ENCODE measurements around the gene MBOAT2. TPM values are rescaled to one million over a fixed set of nuclear protein-coding genes. Genes with fewer than 3 reads are reported as not detected.
"Not testable (repeated sequence)": the region's sequence is repeated elsewhere in the genome, so short reads cannot be mapped to it uniquely, and the experiment has no call there.

The MBOAT2 gene
- total and polyA plus RNA-seq, 2 experiments from 2014 or later: 87.4 to 103 TPM

DNA sequence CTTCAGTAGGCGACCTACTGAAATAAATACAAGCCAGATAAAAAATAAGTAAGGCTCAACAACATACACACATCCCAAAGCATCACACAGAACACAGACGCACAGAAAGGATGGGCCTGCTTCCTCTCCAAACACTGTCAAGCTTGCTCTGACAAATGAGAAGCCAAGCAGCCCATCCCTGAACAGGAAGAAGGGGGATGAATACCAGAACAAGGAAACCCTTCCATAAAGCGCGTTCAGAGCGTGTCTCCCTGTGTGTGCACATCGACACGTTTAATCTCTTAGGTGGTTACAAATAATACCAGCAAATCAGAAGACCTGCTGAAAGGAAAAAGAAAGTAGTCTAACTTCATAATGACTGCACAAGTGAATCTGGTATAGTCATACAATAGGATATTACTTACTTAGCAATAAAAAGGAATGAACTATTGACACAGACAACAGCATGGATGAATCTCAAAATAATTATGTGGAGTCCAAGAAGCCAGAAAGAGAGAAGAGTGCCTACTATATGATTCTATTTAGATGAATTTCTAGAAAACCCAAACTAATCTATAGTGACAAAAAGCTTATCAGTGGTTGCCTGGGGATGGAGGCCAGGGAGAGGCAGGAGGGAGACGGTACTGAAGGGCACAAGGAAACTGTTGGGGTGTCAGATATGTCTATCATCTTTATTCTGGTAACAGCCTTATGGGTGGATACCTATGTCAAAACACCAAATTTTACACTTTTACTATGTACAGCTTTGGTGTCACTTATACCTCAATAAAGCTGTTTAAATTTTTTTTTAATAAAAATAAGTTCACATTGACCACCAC lies 26.8 kb downstream of the MBOAT2 start:
- H3K9ac ChIP-seq: no peak overlapping the region
- H3K4me2 ChIP-seq (ENCODE audit: unreplicated experiment): no peak overlapping the region
- H3K27ac ChIP-seq: no peak overlapping the region
- H3K9me2 ChIP-seq (ENCODE audit: insufficient read depth): no peaks in the 10 kb centered on the region
- in situ Hi-C loops (cut with MboI): no loop called here
- H3F3A ChIP-seq (ENCODE audit: insufficient read depth): no peaks in the 10 kb centered on the region
- no peak overlapping the region for H3K4me3 ChIP-seq
- peaks cover 5% of the 10 kb centered on the region; the same call in 1 of the 2 replicates for H3K4me1 ChIP-seq (ENCODE audit: insufficient read depth)
- DNase-seq: no peak
- peaks cover 98% of the 10 kb centered on the region for H3K79me2 ChIP-seq (ENCODE audit: insufficient read depth)
- no peak overlapping the region for H2AFZ ChIP-seq
- no peaks in the 10 kb centered on the region for H3K9me3 ChIP-seq (ENCODE audit: low read depth)
- H3K36me3 ChIP-seq (ENCODE audit: low read depth): no peaks in the 10 kb centered on the region
- H4K20me1 ChIP-seq (ENCODE audit: insufficient read depth): no peaks in the 10 kb centered on the region
- H3K27me3 ChIP-seq (replicated peaks; ENCODE audit: insufficient read depth): no peaks in the 10 kb centered on the region
- no peak for TF ChIP-seq EZH2phosphoT487 (IDR thresholded peaks at IDR 0.05; ENCODE audit: insufficient read depth, low read depth)
- no peak for TF ChIP-seq EZH2 (IDR thresholded peaks at IDR 0.05; ENCODE audit: insufficient read depth, poor library complexity, severe bottlenecking)
- WGBS, 2 experiments (ENCODE audit: low coverage in 1 of 2, low lambda C conversion rate in 2 of 2, missing lambda C conversion rate in 2 of 2): 51 to 60% methylated on average over 8 of the region's 8 CpGs

DNA sequence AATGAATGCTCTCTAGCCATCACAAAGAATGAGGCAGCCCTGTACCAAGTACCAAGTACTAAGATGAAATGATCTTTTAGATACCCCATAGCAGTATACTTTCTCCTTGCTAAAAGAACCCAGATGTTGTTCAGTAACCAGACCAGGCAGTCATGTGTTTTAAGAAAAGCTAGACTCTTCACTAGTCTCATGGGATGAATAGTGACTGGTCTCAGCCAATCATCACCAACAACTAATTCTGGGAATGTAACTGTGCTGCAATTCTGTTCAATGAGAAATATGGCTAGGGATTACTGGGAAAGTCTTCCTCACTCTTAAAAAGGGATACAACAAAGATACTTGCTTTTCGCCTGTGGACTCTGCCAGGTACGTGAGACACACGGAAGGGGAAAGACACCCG lies 29.5 kb downstream of the MBOAT2 start:
- no peaks in the 10 kb centered on the region for H3F3A ChIP-seq (ENCODE audit: insufficient read depth)
- 98 to 99% methylated on average over 4 of the region's 4 CpGs for WGBS, 2 experiments (ENCODE audit: low coverage in 1 of 2, low lambda C conversion rate in 2 of 2, missing lambda C conversion rate in 2 of 2)
- H3K9ac ChIP-seq: no peak overlapping the region
- H3K4me2 ChIP-seq (ENCODE audit: unreplicated experiment): no peak overlapping the region
- in situ Hi-C loops (cut with MboI): no loop called here
- no peaks in the 10 kb centered on the region; the same call in 1 of the 2 replicates for H4K20me1 ChIP-seq (ENCODE audit: insufficient read depth)
- no peak for DNase-seq
- peaks cover 97% of the 10 kb centered on the region for H3K79me2 ChIP-seq (ENCODE audit: insufficient read depth)
- H3K27me3 ChIP-seq (replicated peaks; ENCODE audit: insufficient read depth): no peaks in the 10 kb centered on the region
- TF ChIP-seq EZH2phosphoT487 (IDR thresholded peaks at IDR 0.05; ENCODE audit: insufficient read depth, low read depth): no peak
- no peak for TF ChIP-seq EZH2 (IDR thresholded peaks at IDR 0.05; ENCODE audit: insufficient read depth, poor library complexity, severe bottlenecking)
- H3K9me3 ChIP-seq (ENCODE audit: low read depth): no peaks in the 10 kb centered on the region
- H3K36me3 ChIP-seq (ENCODE audit: low read depth): no peaks in the 10 kb centered on the region
- H2AFZ ChIP-seq: no peak overlapping the region
- no peak overlapping the region for H3K4me3 ChIP-seq
- H3K4me1 ChIP-seq (ENCODE audit: insufficient read depth): peaks cover 5% of the 10 kb centered on the region; the same call in 1 of the 2 replicates
- H3K9me2 ChIP-seq (ENCODE audit: insufficient read depth): no peaks in the 10 kb centered on the region
- H3K27ac ChIP-seq: no peak overlapping the region

DNA sequence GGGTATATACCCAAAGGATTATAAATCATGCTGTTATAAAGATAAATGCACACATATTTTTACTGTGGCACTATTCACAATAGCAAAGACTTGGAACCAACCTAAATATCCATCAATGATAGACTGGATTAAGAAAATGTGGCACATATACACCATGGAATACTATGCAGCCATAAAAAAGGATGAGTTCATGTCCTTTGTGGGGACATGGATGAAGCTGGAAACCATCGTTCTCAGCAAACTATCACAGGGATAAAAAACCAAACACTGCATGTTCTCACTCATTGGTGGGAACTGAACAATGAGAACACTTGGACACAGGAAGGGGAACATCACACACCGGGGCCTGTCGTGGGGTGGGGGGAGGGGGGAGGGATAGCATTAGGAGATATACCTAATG lies 30.5 kb downstream of the MBOAT2 start:
- H4K20me1 ChIP-seq (ENCODE audit: insufficient read depth); H3K9me3 ChIP-seq (ENCODE audit: low read depth); H3F3A ChIP-seq (ENCODE audit: insufficient read depth); H3K36me3 ChIP-seq (ENCODE audit: low read depth); H3K9me2 ChIP-seq (ENCODE audit: insufficient read depth); H3K27me3 ChIP-seq (replicated peaks; ENCODE audit: insufficient read depth); H2AFZ ChIP-seq; H3K4me1 ChIP-seq (ENCODE audit: insufficient read depth); DNase-seq; H3K27ac ChIP-seq; H3K9ac ChIP-seq; H3K4me2 ChIP-seq (ENCODE audit: unreplicated experiment); H3K4me3 ChIP-seq; in situ Hi-C loops (cut with MboI): not testable (repeated sequence)
- peaks cover 97% of the 10 kb centered on the region for H3K79me2 ChIP-seq (ENCODE audit: insufficient read depth)
- 90 to 98% methylated on average over 1 to 3 of the region's 3 CpGs for WGBS, 2 experiments (ENCODE audit: low coverage in 1 of 2, low lambda C conversion rate in 2 of 2, missing lambda C conversion rate in 2 of 2)

DNA sequence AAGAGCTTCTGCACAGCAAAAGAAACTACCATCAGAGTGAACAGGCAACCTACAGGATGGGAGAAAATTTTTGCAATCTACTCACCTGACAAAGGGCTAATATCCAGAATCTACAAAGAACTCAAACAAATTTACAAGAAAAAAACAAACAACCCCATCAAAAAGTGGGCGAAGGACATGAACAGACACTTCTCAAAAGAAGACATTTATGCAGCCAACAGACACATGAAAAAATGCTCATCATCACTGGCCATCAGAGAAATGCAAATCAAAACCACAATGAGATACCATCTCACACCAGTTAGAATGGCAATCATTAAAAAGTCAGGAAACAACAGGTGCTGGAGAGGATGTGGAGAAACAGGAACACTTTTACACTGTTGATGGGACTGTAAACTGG lies 30.9 kb downstream of the MBOAT2 start:
- H3K79me2 ChIP-seq (ENCODE audit: insufficient read depth): peaks cover 97% of the 10 kb centered on the region
- H3K4me2 ChIP-seq (ENCODE audit: unreplicated experiment); in situ Hi-C loops (cut with MboI): not testable (repeated sequence)

DNA sequence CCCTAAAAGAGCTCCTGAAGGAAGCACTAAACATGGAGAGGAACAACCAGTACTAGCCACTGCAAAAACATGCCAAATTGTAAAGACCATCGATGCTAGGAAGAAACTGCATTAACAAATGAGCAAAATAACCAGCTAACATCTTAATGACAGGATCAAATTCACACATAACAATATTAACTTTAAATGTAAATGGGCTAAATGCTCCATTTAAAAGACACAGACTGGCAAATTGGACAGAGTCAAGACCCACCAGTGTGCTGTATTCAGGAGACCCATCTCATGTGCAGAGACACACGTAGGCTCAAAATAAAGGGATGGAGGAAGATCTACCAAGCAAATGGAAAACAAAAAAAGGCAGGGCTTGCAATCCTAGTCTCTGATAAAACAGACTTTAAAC lies 34.1 kb downstream of the MBOAT2 start:
- H3K27ac ChIP-seq; H3K4me1 ChIP-seq (ENCODE audit: insufficient read depth); H3K9me3 ChIP-seq (ENCODE audit: low read depth); H3K4me3 ChIP-seq; H3F3A ChIP-seq (ENCODE audit: insufficient read depth); H3K27me3 ChIP-seq (replicated peaks; ENCODE audit: insufficient read depth); H3K36me3 ChIP-seq (ENCODE audit: low read depth); DNase-seq; in situ Hi-C loops (cut with MboI); H2AFZ ChIP-seq; H3K9ac ChIP-seq; H3K9me2 ChIP-seq (ENCODE audit: insufficient read depth); H3K4me2 ChIP-seq (ENCODE audit: unreplicated experiment): not testable (repeated sequence)
- 96% methylated on average over 2 of the region's 2 CpGs for WGBS, 2 experiments (ENCODE audit: low coverage in 1 of 2, low lambda C conversion rate in 2 of 2, missing lambda C conversion rate in 2 of 2)
- Histone ChIP-seq H3K79me2 (ENCODE audit: insufficient read depth) (peaks cover 97% of the 10 kb centered on the region), H4K20me1 (ENCODE audit: insufficient read depth) (peaks cover 10% of the 10 kb centered on the region; the same call in 1 of the 2 replicates)

More for the DNA sequence above, 30.9 kb downstream of the MBOAT2 start:
- H3K27ac ChIP-seq; H3K4me1 ChIP-seq (ENCODE audit: insufficient read depth); H3K9ac ChIP-seq; H3F3A ChIP-seq (ENCODE audit: insufficient read depth); H4K20me1 ChIP-seq (ENCODE audit: insufficient read depth); H3K9me2 ChIP-seq (ENCODE audit: insufficient read depth); H3K27me3 ChIP-seq (replicated peaks; ENCODE audit: insufficient read depth); H2AFZ ChIP-seq; H3K36me3 ChIP-seq (ENCODE audit: low read depth); DNase-seq; H3K9me3 ChIP-seq (ENCODE audit: low read depth); H3K4me3 ChIP-seq: not testable (repeated sequence)
- no CpG with 5 or more reads among the region's 1 CpG for WGBS, 2 experiments (ENCODE audit: low coverage in 1 of 2, low lambda C conversion rate in 2 of 2, missing lambda C conversion rate in 2 of 2)
